AG09309 (cell line): ENCODE measurements around the gene ARID5B.
A peak's percentile ranks its signal among the peaks of the same experiment; 100 is the strongest.

ENCODE experiments used
- DNase-seq: peaks from one replicate; pipeline ENCODE4 v3.0.0-alpha.2; 2010; ENCODE audit warnings: low read depth
- H3K4me3 ChIP-seq: 2 replicates; pipeline ENCODE4 v1.5.1; 2011; ENCODE audit warnings: mild to moderate bottlenecking, low read depth, low read length, moderate library complexity; ENCODE audit not compliant: control insufficient read depth
- TF ChIP-seq, protein P1 (sequence below): IDR thresholded peaks from 2 replicates; pipeline ENCODE4 v1.5.1; 2011; ENCODE audit warnings: mild to moderate bottlenecking, low read depth, low read length, inconsistent platforms; ENCODE audit not compliant: insufficient read depth, control insufficient read depth; ENCODE audit errors: missing control alignments

ARID5B gene

DNA sequence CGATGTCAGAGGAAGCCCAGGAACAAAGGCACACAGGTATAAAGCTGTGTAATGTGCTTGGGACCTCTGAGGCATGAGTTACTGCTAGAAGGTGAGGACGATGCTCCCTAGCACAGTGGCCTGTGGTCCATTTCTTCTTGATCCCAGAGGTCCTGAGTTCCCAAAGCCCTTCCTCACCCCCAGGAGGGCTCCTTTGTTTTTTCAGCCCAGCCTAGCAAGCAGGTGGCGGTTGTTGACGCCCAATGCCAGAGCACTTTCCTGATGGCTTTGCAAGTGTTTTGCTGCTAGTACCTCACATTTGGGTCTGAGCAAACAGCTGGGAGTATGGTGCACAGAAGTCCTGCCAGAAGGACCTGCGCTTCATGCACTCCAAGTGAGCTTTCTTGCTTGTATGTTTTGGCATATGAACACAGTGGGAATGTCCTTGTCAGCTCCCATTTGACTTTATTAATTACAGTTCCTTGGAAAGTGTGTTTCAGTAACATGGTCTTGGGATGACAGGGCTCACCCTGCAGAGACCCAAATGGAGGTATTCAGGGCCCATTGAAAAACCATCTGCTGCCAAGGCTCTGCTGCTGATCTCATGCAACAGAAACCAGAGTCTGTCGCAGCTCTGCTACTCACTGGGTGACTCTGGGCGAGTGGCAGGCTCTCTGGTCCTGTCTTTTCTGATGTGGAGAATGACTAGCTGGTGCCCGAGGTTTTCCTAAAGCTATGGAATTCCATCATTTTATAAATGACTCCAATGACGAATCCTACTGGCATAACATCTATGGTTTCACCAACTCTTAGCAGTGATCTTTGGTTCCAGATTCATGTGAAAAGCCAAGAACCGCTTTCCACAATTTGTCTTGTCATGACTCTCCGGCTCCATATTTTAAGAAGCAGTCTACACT lies 134.9 kb downstream of the ARID5B start:
- H3K4me3 ChIP-seq, result no peak overlapping the region
- no peak for DNase-seq
- TF ChIP-seq, protein P1, sequence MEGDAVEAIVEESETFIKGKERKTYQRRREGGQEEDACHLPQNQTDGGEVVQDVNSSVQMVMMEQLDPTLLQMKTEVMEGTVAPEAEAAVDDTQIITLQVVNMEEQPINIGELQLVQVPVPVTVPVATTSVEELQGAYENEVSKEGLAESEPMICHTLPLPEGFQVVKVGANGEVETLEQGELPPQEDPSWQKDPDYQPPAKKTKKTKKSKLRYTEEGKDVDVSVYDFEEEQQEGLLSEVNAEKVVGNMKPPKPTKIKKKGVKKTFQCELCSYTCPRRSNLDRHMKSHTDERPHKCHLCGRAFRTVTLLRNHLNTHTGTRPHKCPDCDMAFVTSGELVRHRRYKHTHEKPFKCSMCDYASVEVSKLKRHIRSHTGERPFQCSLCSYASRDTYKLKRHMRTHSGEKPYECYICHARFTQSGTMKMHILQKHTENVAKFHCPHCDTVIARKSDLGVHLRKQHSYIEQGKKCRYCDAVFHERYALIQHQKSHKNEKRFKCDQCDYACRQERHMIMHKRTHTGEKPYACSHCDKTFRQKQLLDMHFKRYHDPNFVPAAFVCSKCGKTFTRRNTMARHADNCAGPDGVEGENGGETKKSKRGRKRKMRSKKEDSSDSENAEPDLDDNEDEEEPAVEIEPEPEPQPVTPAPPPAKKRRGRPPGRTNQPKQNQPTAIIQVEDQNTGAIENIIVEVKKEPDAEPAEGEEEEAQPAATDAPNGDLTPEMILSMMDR, result no peak

DNA sequence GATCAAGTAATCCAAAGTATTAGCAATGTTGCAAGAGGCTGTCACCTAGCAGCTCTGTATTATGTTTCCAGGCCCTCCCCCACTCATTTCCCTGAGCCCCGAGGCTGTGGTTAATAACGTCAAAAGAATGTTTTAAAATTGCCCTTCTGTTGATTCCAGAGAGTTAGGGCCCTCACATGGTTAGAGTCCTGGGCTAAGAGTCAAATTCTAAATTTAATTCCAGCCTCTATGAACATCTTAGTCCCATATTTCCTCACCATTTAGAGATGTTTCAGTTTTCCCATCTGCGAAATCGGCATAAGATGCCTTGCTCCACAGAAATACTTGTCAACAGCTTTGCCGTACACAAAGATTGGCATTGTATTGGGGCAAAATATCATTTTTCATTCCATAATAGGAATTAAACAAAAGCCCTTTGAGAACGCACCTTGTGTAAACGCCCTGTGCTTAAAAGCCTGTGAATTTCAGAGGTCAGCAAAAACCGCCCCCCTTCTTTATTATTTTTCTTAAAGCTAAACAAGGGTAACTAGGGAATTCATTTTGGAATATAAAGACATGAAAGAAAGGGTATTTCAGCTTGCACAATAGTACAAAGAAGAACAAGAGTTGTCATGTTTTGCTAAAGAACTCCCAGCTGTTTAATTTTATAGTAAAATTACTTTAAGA lies 135.8 kb downstream of the ARID5B start:
- TF ChIP-seq, protein P1, result no peak
- DNase-seq, result no peak
- no peak overlapping the region for H3K4me3 ChIP-seq

DNA sequence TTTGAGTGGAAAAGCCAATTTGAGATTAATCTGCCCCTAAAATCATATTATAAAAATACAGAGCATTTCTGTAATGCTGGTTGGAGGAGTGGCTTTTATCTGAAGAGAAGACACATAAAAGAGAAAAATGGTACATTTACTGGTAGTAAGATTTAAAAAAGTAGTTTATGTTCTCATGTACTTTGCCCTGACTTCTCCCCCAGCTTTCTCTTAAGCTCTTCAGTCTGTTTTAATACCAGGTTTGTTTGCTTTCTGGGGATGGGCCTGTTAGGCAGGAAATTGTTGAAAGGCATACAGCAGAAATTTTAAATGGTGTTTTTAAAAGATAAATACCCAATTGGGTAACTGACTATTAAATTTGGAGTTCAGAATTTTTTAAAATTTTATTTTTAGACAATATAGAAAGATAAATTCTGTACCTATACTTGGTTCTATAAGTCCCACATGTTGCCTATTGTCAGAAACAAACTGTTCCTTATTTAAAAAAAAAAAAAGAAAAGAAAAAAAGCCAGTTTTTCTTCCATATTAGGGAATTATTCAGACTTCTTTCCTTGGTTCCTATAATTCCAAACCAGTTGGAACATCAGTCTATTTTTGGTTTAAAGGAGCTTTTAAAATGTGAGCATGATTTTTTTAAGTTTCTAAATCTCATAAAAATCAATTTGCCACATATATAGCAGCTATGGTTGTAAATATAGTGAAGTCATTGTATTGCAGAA lies 136.6 kb downstream of the ARID5B start:
- no peak for DNase-seq
- TF ChIP-seq, protein P1, result no peak
- no peak overlapping the region for H3K4me3 ChIP-seq

DNA sequence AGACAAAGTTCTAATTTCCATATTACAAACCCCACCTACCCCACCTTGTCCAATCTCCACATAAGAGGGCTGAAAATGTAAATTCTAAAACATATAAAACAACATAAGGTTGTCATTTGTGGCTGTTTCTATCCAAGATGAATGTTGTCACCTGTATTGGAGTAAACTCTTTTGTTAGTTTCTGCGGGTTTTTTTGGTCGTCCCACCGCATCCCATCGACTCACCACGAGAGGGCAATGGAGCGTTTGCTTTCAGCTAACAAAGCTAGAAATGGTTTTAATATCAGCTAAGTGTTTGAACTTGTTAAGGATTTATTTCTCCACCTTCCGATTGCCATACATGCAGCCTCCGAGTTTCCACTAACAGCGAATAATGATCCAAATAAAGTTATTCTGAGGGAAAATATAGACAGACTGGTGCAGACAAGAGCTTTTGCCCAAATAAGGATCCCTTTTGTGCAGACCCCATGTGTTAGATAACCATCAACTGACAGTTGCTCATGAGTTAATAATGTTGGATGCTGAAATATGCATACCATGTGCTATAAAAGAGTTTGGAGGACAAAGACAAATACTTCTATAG lies 137.2 kb downstream of the ARID5B start:
- H3K4me3 ChIP-seq, result no peak overlapping the region
- TF ChIP-seq, protein P1, result peak; percentile 83
- no peak for DNase-seq

DNA sequence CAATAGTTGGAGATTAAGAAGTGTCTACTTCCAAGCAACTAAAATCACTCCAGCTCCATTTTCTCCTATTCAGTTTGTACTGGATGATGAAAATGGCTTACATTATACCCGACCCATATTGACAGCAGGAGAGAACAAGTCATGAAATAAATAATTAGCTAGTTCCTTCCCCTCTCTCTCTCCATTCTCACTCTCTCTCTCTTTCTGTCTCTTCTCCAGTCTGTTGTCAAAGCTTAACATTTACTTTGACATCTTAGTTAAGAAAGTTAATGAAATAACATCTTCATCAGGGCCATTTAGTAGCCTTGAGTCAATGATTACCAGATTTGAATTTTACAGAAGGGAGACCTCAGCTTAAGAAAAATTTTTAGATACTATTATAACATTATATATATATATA lies 138.5 kb downstream of the ARID5B start:
- TF ChIP-seq, protein P1, result no peak
- no peak for DNase-seq
- H3K4me3 ChIP-seq, result no peak overlapping the region

DNA sequence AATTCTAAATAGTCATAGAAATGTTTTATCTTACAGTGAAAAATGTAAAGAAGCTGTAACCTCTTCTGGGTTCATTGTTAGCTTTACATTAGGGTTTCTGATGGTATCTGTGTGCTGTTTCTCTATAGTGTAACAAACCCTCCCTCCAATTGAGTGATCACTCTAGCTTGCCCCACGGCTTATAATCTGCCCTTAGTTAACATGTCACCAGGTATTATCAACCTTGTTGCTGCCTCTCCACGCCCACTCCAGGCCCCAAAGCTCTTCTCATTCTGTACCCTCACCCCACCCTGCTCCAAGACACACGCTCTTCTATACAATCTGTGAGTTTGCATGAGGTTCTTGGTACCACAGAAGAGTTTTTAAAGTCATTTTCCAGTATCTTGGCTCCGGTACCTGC lies 139.4 kb downstream of the ARID5B start:
- H3K4me3 ChIP-seq, result no peak overlapping the region
- TF ChIP-seq, protein P1, result no peak
- DNase-seq, result no peak
